Smooth muscle cell (in vitro differentiated cells): ENCODE results near the gene ZNF816. TPM values are rescaled to one million over a fixed set of nuclear protein-coding genes. Genes with fewer than 3 reads are reported as not detected.

ENCODE experiments used
- DNase-seq: peaks from one replicate; lab custom pipeline; 2025; ENCODE audit not compliant: unreplicated experiment; lab: John Stamatoyannopoulos, UW
- H2AFZ ChIP-seq: fragments of 200-600 bp; sonication (generic); 2 replicates; pipeline ENCODE4 v1.6.0; 2016; ENCODE audit warnings: antibody characterized with exemption, low read depth, mild to moderate bottlenecking
- H3F3A ChIP-seq: fragments of 200-600 bp; sonication (generic); 2 replicates; pipeline ENCODE4 v1.6.0; 2017; ENCODE audit warnings: antibody characterized with exemption, low read depth
- H3K27ac ChIP-seq: fragments of 200-600 bp; sonication (generic); 2 replicates; pipeline ENCODE4 v1.5.1; 2016; ENCODE audit warnings: low read depth, mild to moderate bottlenecking
- H3K27me3 ChIP-seq: fragments of 200-600 bp; sonication (generic); 2 replicates; pipeline ENCODE4 v1.6.1; 2016; ENCODE audit warnings: low read depth, mild to moderate bottlenecking
- H3K36me3 ChIP-seq: fragments of 200-600 bp; sonication (generic); 2 replicates; pipeline ENCODE4 v1.5.1; 2016; ENCODE audit warnings: low read depth
- H3K4me1 ChIP-seq: fragments of 200-600 bp; sonication (generic); 2 replicates; pipeline ENCODE4 v1.5.1; 2016; ENCODE audit warnings: low read depth
- H3K4me2 ChIP-seq: fragments of 200-600 bp; sonication (generic); 2 replicates; pipeline ENCODE4 v1.6.0; 2016; ENCODE audit warnings: mild to moderate bottlenecking
- H3K4me3 ChIP-seq: fragments of 200-600 bp; sonication (generic); 2 replicates; pipeline ENCODE4 v1.5.1; 2016; ENCODE audit warnings: mild to moderate bottlenecking
- H3K79me2 ChIP-seq: fragments of 200-600 bp; sonication (generic); 2 replicates; pipeline ENCODE4 v1.6.0; 2016; ENCODE audit warnings: low read depth, mild to moderate bottlenecking
- H3K9ac ChIP-seq: fragments of 200-600 bp; sonication (generic); 2 replicates; pipeline ENCODE4 v1.6.0; 2016; ENCODE audit warnings: low read depth
- H3K9me3 ChIP-seq: fragments of 200-600 bp; sonication (generic); replicated peaks from 2 replicates; pipeline ENCODE4 v1.5.1; 2016; ENCODE audit warnings: low read depth
- H4K20me1 ChIP-seq: fragments of 200-600 bp; sonication (generic); 2 replicates; pipeline ENCODE4 v1.6.0; 2016; ENCODE audit warnings: low read depth
- WGBS: methylation state at CpG from one replicate; pipeline ENCODE4 v1.1.7; 2016; ENCODE audit warnings: low lambda C conversion rate; 5-methylcytosine and 5-hydroxymethylcytosine counted together
- polyA plus RNA-seq: library from polyadenylated mRNA; unstranded; fragments of >200 nt; fragmentation: Nextera tagmentation; extraction: Ambion mirVana; gene quantifications from 2 replicates; pipeline ENCODE4 v1.2.1, GENCODE V29; 2016
- total RNA-seq: library from RNA; depleted of rRNA; stranded (reverse); fragments of >200 nt; gene quantifications from 2 replicates; pipeline ENCODE4 v1.2.3, GENCODE V29; 2014
- TF ChIP-seq, protein P1 (sequence below): fragments of 200-600 bp; sonication (generic); IDR thresholded peaks from 2 replicates; pipeline ENCODE4 v1.5.1; 2017; ENCODE audit warnings: borderline replicate concordance, mild to moderate bottlenecking, antibody characterized with exemption; ENCODE audit not compliant: insufficient read depth, poor library complexity, severe bottlenecking

Gene ZNF816
- total and polyA plus RNA-seq, 2 experiments from 2014 or later: 5.6 to 9.2 TPM

GRCh38 chr19:52943884-52944643, 18.6 kb downstream of the ZNF816 start:
- no peak overlapping the region for H2AFZ ChIP-seq
- DNase-seq: no peak
- H3K9ac ChIP-seq: peak overlapping the region; percentile 16
- no peaks in the 10 kb centered on the region for H3K9me3 ChIP-seq
- peaks cover 29% of the 10 kb centered on the region for H3K79me2 ChIP-seq
- no peak overlapping the region for H3K4me3 ChIP-seq
- peak overlapping the region; percentile 1 for H3K4me2 ChIP-seq
- TF ChIP-seq, protein P1, sequence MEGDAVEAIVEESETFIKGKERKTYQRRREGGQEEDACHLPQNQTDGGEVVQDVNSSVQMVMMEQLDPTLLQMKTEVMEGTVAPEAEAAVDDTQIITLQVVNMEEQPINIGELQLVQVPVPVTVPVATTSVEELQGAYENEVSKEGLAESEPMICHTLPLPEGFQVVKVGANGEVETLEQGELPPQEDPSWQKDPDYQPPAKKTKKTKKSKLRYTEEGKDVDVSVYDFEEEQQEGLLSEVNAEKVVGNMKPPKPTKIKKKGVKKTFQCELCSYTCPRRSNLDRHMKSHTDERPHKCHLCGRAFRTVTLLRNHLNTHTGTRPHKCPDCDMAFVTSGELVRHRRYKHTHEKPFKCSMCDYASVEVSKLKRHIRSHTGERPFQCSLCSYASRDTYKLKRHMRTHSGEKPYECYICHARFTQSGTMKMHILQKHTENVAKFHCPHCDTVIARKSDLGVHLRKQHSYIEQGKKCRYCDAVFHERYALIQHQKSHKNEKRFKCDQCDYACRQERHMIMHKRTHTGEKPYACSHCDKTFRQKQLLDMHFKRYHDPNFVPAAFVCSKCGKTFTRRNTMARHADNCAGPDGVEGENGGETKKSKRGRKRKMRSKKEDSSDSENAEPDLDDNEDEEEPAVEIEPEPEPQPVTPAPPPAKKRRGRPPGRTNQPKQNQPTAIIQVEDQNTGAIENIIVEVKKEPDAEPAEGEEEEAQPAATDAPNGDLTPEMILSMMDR: no peak
- peaks cover 27% of the 10 kb centered on the region for H3F3A ChIP-seq
- peak overlapping the region; percentile 92 for H3K27ac ChIP-seq
- peaks cover 5% of the 10 kb centered on the region for H4K20me1 ChIP-seq
- 49% methylated on average over 17 of the region's 17 CpGs for WGBS
- peaks cover 10% of the 10 kb centered on the region for H3K4me1 ChIP-seq
- peaks cover 1% of the 10 kb centered on the region for H3K36me3 ChIP-seq
- H3K27me3 ChIP-seq: no peaks in the 10 kb centered on the region

- Histone ChIP-seq H2AFZ (peak overlapping the region; percentile 49), H3K79me2 (peaks cover 34% of the 10 kb centered on the region), H3K27me3 (no peaks in the 10 kb centered on the region), H3K4me1 (peaks cover 10% of the 10 kb centered on the region), H3K9me3 (no peaks in the 10 kb centered on the region), H3K9ac (peak overlapping the region; percentile 56), H3K27ac (peak overlapping the region; percentile 92), H4K20me1 (peaks cover 5% of the 10 kb centered on the region), H3K4me2 (peak overlapping the region; percentile 98), H3K4me3 (peak overlapping the region; percentile 95), H3F3A (peaks cover 27% of the 10 kb centered on the region), H3K36me3 (no peaks in the 10 kb centered on the region)
- TF ChIP-seq, protein P1: no peak
- 65% methylated on average over 29 of the region's 29 CpGs for WGBS
- DNase-seq: no peak
These were observed 19.4 kb downstream of the ZNF816 start for GRCh38 chr19:52943134-52943883.

- peak; percentile 84 for DNase-seq
- peaks cover 5% of the 10 kb centered on the region for H4K20me1 ChIP-seq
These were observed 20.1 kb downstream of the ZNF816 start for GRCh38 chr19:52942386-52943133.

More at GRCh38 chr19:52942386-52943133, 20.1 kb downstream of the ZNF816 start:
- H3K36me3 ChIP-seq: no peaks in the 10 kb centered on the region
- H3K79me2 ChIP-seq: peaks cover 42% of the 10 kb centered on the region
- TF ChIP-seq, protein P1: no peak
- under 1% methylated on average over 43 of the region's 43 CpGs for WGBS
- H3K9ac ChIP-seq: peak overlapping the region; percentile 88
- H3F3A ChIP-seq: peaks cover 27% of the 10 kb centered on the region
- peak overlapping the region; percentile 95 for H3K4me3 ChIP-seq
- H2AFZ ChIP-seq: peak overlapping the region; percentile 94
- no peaks in the 10 kb centered on the region for H3K9me3 ChIP-seq
- peak overlapping the region; percentile 92 for H3K27ac ChIP-seq
- H3K27me3 ChIP-seq: no peaks in the 10 kb centered on the region
- H3K4me2 ChIP-seq: peak overlapping the region; percentile 98
- H3K4me1 ChIP-seq: peaks cover 10% of the 10 kb centered on the region
